ENCODE measurements around the gene EOMES.
"Not testable (repeated sequence)": the region's sequence is repeated elsewhere in the genome, so short reads cannot be mapped to it uniquely, and the experiment has no call there.

EOMES gene

GRCh38 chr3:27721717-27722564 is at the start of gene EOMES:
EOMES (minus strand) TSS chr3:27722323; CDS start chr3:27722294, 29 bp downstream.
- H3K36me3 ChIP-seq (ENCODE audit: control insufficient read depth, insufficient read depth, low read length) = no peaks in the 10 kb centered on the region
- H3K27me3 ChIP-seq (ENCODE audit: control insufficient read depth, insufficient read depth, low read length) = peaks cover 95% of the 10 kb centered on the region
- H3K9me3 ChIP-seq (ENCODE audit: control insufficient read depth, insufficient read depth, low read length) = no peaks in the 10 kb centered on the region
- H3K4me1 ChIP-seq (ENCODE audit: control insufficient read depth, insufficient read depth, low read length) = peaks cover 9% of the 10 kb centered on the region
- H3K9ac ChIP-seq (ENCODE audit: low read depth, low read length) = no peak within 1 kb of the TSS
- peak within 1 kb of the TSS; percentile 61 for H3K4me3 ChIP-seq (ENCODE audit: low read depth, low read length)

- not testable (repeated sequence) for H3K36me3 ChIP-seq (ENCODE audit: control insufficient read depth, insufficient read depth, low read length); H3K4me3 ChIP-seq (ENCODE audit: low read depth, low read length); H3K9ac ChIP-seq (ENCODE audit: low read depth, low read length); H3K4me1 ChIP-seq (ENCODE audit: control insufficient read depth, insufficient read depth, low read length); H3K9me3 ChIP-seq (ENCODE audit: control insufficient read depth, insufficient read depth, low read length); H3K27me3 ChIP-seq (ENCODE audit: control insufficient read depth, insufficient read depth, low read length)
Measured at GRCh38 chr3:27770384-27770783, 48.3 kb upstream of the EOMES start.

GRCh38 chr3:27767000-27767399 is 44.9 kb upstream of the EOMES start:
- Histone ChIP-seq H3K27me3 (ENCODE audit: control insufficient read depth, insufficient read depth, low read length) (no peaks in the 10 kb centered on the region), H3K36me3 (ENCODE audit: control insufficient read depth, insufficient read depth, low read length) (no peaks in the 10 kb centered on the region), H3K9me3 (ENCODE audit: control insufficient read depth, insufficient read depth, low read length) (no peaks in the 10 kb centered on the region)

GRCh38 chr3:27758083-27758482 is 36.0 kb upstream of the EOMES start:
- Histone ChIP-seq H3K9me3 (ENCODE audit: control insufficient read depth, insufficient read depth, low read length) (no peaks in the 10 kb centered on the region), H3K27me3 (ENCODE audit: control insufficient read depth, insufficient read depth, low read length) (no peaks in the 10 kb centered on the region), H3K4me1 (ENCODE audit: control insufficient read depth, insufficient read depth, low read length) (no peaks in the 10 kb centered on the region), H3K9ac (ENCODE audit: low read depth, low read length) (no peak overlapping the region), H3K4me3 (ENCODE audit: low read depth, low read length) (no peak overlapping the region), H3K36me3 (ENCODE audit: control insufficient read depth, insufficient read depth, low read length) (no peaks in the 10 kb centered on the region)

More at GRCh38 chr3:27767000-27767399, 44.9 kb upstream of the EOMES start:
- Histone ChIP-seq H3K9ac (ENCODE audit: low read depth, low read length) (no peak overlapping the region), H3K4me3 (ENCODE audit: low read depth, low read length) (no peak overlapping the region), H3K4me1 (ENCODE audit: control insufficient read depth, insufficient read depth, low read length) (no peaks in the 10 kb centered on the region)

GRCh38 chr3:27756877-27757276 is 34.8 kb upstream of the EOMES start:
- no peaks in the 10 kb centered on the region for H3K9me3 ChIP-seq (ENCODE audit: control insufficient read depth, insufficient read depth, low read length)
- H3K9ac ChIP-seq (ENCODE audit: low read depth, low read length) = no peak overlapping the region
- no peaks in the 10 kb centered on the region for H3K4me1 ChIP-seq (ENCODE audit: control insufficient read depth, insufficient read depth, low read length)
- no peaks in the 10 kb centered on the region for H3K27me3 ChIP-seq (ENCODE audit: control insufficient read depth, insufficient read depth, low read length)
- H3K36me3 ChIP-seq (ENCODE audit: control insufficient read depth, insufficient read depth, low read length) = no peaks in the 10 kb centered on the region
- no peak overlapping the region for H3K4me3 ChIP-seq (ENCODE audit: low read depth, low read length)

- Histone ChIP-seq H3K9ac (ENCODE audit: low read depth, low read length) (no peak overlapping the region), H3K27me3 (ENCODE audit: control insufficient read depth, insufficient read depth, low read length) (no peaks in the 10 kb centered on the region), H3K4me1 (ENCODE audit: control insufficient read depth, insufficient read depth, low read length) (no peaks in the 10 kb centered on the region), H3K4me3 (ENCODE audit: low read depth, low read length) (no peak overlapping the region), H3K9me3 (ENCODE audit: control insufficient read depth, insufficient read depth, low read length) (no peaks in the 10 kb centered on the region), H3K36me3 (ENCODE audit: control insufficient read depth, insufficient read depth, low read length) (no peaks in the 10 kb centered on the region)
Measured at GRCh38 chr3:27752926-27753325, 30.8 kb upstream of the EOMES start.

- H3K4me3 ChIP-seq (ENCODE audit: low read depth, low read length) = no peak overlapping the region
- no peaks in the 10 kb centered on the region for H3K9me3 ChIP-seq (ENCODE audit: control insufficient read depth, insufficient read depth, low read length)
- H3K9ac ChIP-seq (ENCODE audit: low read depth, low read length) = no peak overlapping the region
- H3K4me1 ChIP-seq (ENCODE audit: control insufficient read depth, insufficient read depth, low read length) = no peaks in the 10 kb centered on the region
- H3K36me3 ChIP-seq (ENCODE audit: control insufficient read depth, insufficient read depth, low read length) = no peaks in the 10 kb centered on the region
- peaks cover 3% of the 10 kb centered on the region for H3K27me3 ChIP-seq (ENCODE audit: control insufficient read depth, insufficient read depth, low read length)
Measured at GRCh38 chr3:27749643-27750042, 27.5 kb upstream of the EOMES start.

GRCh38 chr3:27746838-27747237 is 24.7 kb upstream of the EOMES start:
- H3K36me3 ChIP-seq (ENCODE audit: control insufficient read depth, insufficient read depth, low read length) = no peaks in the 10 kb centered on the region
- H3K4me3 ChIP-seq (ENCODE audit: low read depth, low read length) = no peak overlapping the region
- no peaks in the 10 kb centered on the region for H3K9me3 ChIP-seq (ENCODE audit: control insufficient read depth, insufficient read depth, low read length)
- H3K27me3 ChIP-seq (ENCODE audit: control insufficient read depth, insufficient read depth, low read length) = peaks cover 3% of the 10 kb centered on the region
- no peaks in the 10 kb centered on the region for H3K4me1 ChIP-seq (ENCODE audit: control insufficient read depth, insufficient read depth, low read length)
- H3K9ac ChIP-seq (ENCODE audit: low read depth, low read length) = no peak overlapping the region

- no peaks in the 10 kb centered on the region for H3K4me1 ChIP-seq (ENCODE audit: control insufficient read depth, insufficient read depth, low read length)
- no peak overlapping the region for H3K9ac ChIP-seq (ENCODE audit: low read depth, low read length)
- H3K4me3 ChIP-seq (ENCODE audit: low read depth, low read length) = no peak overlapping the region
- H3K36me3 ChIP-seq (ENCODE audit: control insufficient read depth, insufficient read depth, low read length) = no peaks in the 10 kb centered on the region
- H3K9me3 ChIP-seq (ENCODE audit: control insufficient read depth, insufficient read depth, low read length) = no peaks in the 10 kb centered on the region
- peaks cover 11% of the 10 kb centered on the region for H3K27me3 ChIP-seq (ENCODE audit: control insufficient read depth, insufficient read depth, low read length)
Measured at GRCh38 chr3:27740854-27741253, 18.7 kb upstream of the EOMES start.

GRCh38 chr3:27737091-27737490 is 15.0 kb upstream of the EOMES start:
- no peaks in the 10 kb centered on the region for H3K4me1 ChIP-seq (ENCODE audit: control insufficient read depth, insufficient read depth, low read length)
- no peak overlapping the region for H3K9ac ChIP-seq (ENCODE audit: low read depth, low read length)
- no peak overlapping the region for H3K4me3 ChIP-seq (ENCODE audit: low read depth, low read length)
- H3K9me3 ChIP-seq (ENCODE audit: control insufficient read depth, insufficient read depth, low read length) = no peaks in the 10 kb centered on the region
- peaks cover 47% of the 10 kb centered on the region for H3K27me3 ChIP-seq (ENCODE audit: control insufficient read depth, insufficient read depth, low read length)
- no peaks in the 10 kb centered on the region for H3K36me3 ChIP-seq (ENCODE audit: control insufficient read depth, insufficient read depth, low read length)

- Histone ChIP-seq H3K4me1 (ENCODE audit: control insufficient read depth, insufficient read depth, low read length) (peaks cover 19% of the 10 kb centered on the region), H3K9me3 (ENCODE audit: control insufficient read depth, insufficient read depth, low read length) (no peaks in the 10 kb centered on the region), H3K4me3 (ENCODE audit: low read depth, low read length) (peak overlapping the region; percentile 44), H3K36me3 (ENCODE audit: control insufficient read depth, insufficient read depth, low read length) (no peaks in the 10 kb centered on the region), H3K9ac (ENCODE audit: low read depth, low read length) (no peak overlapping the region), H3K27me3 (ENCODE audit: control insufficient read depth, insufficient read depth, low read length) (peaks cover 95% of the 10 kb centered on the region)
Measured at GRCh38 chr3:27730774-27731659, 8.9 kb upstream of the EOMES start.
